ENCODE data around the gene SMIM44.

Gene SMIM44

GRCh38 chr19:3475449-3475848, 7.8 kb downstream of the SMIM44 start (continued):
- TF ChIP-seq, protein P1, sequence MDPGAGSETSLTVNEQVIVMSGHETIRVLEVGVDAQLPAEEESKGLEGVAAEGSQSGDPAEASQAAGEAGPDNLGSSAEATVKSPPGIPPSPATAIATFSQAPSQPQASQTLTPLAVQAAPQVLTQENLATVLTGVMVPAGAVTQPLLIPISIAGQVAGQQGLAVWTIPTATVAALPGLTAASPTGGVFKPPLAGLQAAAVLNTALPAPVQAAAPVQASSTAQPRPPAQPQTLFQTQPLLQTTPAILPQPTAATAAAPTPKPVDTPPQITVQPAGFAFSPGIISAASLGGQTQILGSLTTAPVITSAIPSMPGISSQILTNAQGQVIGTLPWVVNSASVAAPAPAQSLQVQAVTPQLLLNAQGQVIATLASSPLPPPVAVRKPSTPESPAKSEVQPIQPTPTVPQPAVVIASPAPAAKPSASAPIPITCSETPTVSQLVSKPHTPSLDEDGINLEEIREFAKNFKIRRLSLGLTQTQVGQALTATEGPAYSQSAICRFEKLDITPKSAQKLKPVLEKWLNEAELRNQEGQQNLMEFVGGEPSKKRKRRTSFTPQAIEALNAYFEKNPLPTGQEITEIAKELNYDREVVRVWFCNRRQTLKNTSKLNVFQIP (CRISPR knock-in tag; IDR thresholded peaks at IDR 0.05; ENCODE audit: borderline replicate concordance, low read depth) = no peak
- no peak for TF ChIP-seq ZC3H10 (CRISPR knock-in tag; IDR thresholded peaks at IDR 0.05)
- no peak for TF ChIP-seq ZNF8 (CRISPR knock-in tag; IDR thresholded peaks at IDR 0.05)
- TF ChIP-seq PPARA (CRISPR knock-in tag; IDR thresholded peaks at IDR 0.05; ENCODE audit: borderline replicate concordance) = no peak

- no peak for TF ChIP-seq CSDC2 (CRISPR knock-in tag; IDR thresholded peaks at IDR 0.05)
- no peak for TF ChIP-seq TCF4 (CRISPR knock-in tag; IDR thresholded peaks at IDR 0.05; ENCODE audit: borderline replicate concordance)
- no peak for TF ChIP-seq BACH2 (CRISPR knock-in tag; IDR thresholded peaks at IDR 0.05; ENCODE audit: borderline replicate concordance)
- TF ChIP-seq ZC3H10 (CRISPR knock-in tag; IDR thresholded peaks at IDR 0.05) = no peak
- TF ChIP-seq GLIS3 (CRISPR knock-in tag; IDR thresholded peaks at IDR 0.05) = no peak
- no peak for ATAC-seq
Observed at GRCh38 chr19:3474614-3475013, 8.6 kb downstream of the SMIM44 start.

GRCh38 chr19:3474010-3474409, 9.2 kb downstream of the SMIM44 start:
- ATAC-seq = no peak
- no peak for TF ChIP-seq PPARA (CRISPR knock-in tag; IDR thresholded peaks at IDR 0.05; ENCODE audit: borderline replicate concordance)
- no peak for TF ChIP-seq ARNTL (CRISPR knock-in tag; IDR thresholded peaks at IDR 0.05; ENCODE audit: borderline replicate concordance, low read depth)
- TF ChIP-seq TCF4 (CRISPR knock-in tag; IDR thresholded peaks at IDR 0.05; ENCODE audit: borderline replicate concordance) = no peak
- TF ChIP-seq ZFP3 (CRISPR knock-in tag; IDR thresholded peaks at IDR 0.05) = no peak
- TF ChIP-seq ESRRG (CRISPR knock-in tag; IDR thresholded peaks at IDR 0.05) = no peak
- TF ChIP-seq ISL1 (CRISPR knock-in tag; IDR thresholded peaks at IDR 0.05) = no peak
- TF ChIP-seq TSHZ2 (CRISPR knock-in tag; IDR thresholded peaks at IDR 0.05) = no peak
- no peak for TF ChIP-seq CSDC2 (CRISPR knock-in tag; IDR thresholded peaks at IDR 0.05)
- TF ChIP-seq ZNF70 (CRISPR knock-in tag; IDR thresholded peaks at IDR 0.05) = no peak
- no peak for TF ChIP-seq SNAI2 (CRISPR knock-in tag; IDR thresholded peaks at IDR 0.05)
- TF ChIP-seq ZNF8 (CRISPR knock-in tag; IDR thresholded peaks at IDR 0.05) = no peak
- TF ChIP-seq RARB (CRISPR knock-in tag; IDR thresholded peaks at IDR 0.05) = no peak
- TF ChIP-seq ZFP30 (CRISPR knock-in tag; IDR thresholded peaks at IDR 0.05) = no peak
- TF ChIP-seq ZNF565 (CRISPR knock-in tag; conservative IDR thresholded peaks at IDR 0.05; ENCODE audit: low read depth) = no peak
- TF ChIP-seq OSR1 (CRISPR knock-in tag; IDR thresholded peaks at IDR 0.05) = no peak
- no peak for TF ChIP-seq ZC3H10 (CRISPR knock-in tag; IDR thresholded peaks at IDR 0.05)
- no peak for TF ChIP-seq CREB5 (CRISPR knock-in tag; IDR thresholded peaks at IDR 0.05; ENCODE audit: low read depth)
- no peak for TF ChIP-seq CSRNP3 (CRISPR knock-in tag; IDR thresholded peaks at IDR 0.05)
- TF ChIP-seq, protein P1 (CRISPR knock-in tag; IDR thresholded peaks at IDR 0.05; ENCODE audit: borderline replicate concordance, low read depth) = no peak
- no peak for TF ChIP-seq TOX (CRISPR knock-in tag; IDR thresholded peaks at IDR 0.05; ENCODE audit: borderline replicate concordance)

Measured in SK-N-SH treated with all-trans-retinoic acid at 6 μM for 48 hours (cell line).